ENCODE measurements around the gene AKAP6.

GRCh38 chr14:32629236-32629635 lies 300.1 kb downstream of the AKAP6 start:
- TF ChIP-seq, protein P1, sequence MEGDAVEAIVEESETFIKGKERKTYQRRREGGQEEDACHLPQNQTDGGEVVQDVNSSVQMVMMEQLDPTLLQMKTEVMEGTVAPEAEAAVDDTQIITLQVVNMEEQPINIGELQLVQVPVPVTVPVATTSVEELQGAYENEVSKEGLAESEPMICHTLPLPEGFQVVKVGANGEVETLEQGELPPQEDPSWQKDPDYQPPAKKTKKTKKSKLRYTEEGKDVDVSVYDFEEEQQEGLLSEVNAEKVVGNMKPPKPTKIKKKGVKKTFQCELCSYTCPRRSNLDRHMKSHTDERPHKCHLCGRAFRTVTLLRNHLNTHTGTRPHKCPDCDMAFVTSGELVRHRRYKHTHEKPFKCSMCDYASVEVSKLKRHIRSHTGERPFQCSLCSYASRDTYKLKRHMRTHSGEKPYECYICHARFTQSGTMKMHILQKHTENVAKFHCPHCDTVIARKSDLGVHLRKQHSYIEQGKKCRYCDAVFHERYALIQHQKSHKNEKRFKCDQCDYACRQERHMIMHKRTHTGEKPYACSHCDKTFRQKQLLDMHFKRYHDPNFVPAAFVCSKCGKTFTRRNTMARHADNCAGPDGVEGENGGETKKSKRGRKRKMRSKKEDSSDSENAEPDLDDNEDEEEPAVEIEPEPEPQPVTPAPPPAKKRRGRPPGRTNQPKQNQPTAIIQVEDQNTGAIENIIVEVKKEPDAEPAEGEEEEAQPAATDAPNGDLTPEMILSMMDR (IDR thresholded peaks at IDR 0.05): no peak
- TF ChIP-seq POLR2A (IDR thresholded peaks at IDR 0.05): no peak
